ENCODE measurements around the gene LHX6.

DNA sequence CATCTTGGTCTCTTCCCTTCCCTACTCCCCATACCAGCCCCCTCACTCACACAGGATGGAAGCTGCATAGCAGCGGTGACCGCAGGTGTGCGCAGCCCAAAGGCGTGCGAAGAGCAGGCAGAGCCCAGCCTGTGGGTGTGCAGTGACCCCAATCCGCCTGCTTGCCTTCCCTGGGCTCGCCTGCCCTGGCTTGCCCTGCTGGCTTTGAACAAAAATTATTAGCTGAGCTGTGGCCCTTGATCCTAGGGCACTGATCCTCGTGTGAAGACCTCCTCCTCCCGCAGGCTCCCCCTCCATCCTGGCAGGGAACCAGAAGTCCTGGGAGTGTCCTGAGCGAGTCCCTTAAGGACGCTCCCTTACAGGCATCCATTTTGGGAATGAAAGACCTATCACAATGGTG lies 37.2 kb downstream of the LHX6 start:
- TF ChIP-seq POLR2A (IDR thresholded peaks at IDR 0.05) (no peak), EP300 (IDR thresholded peaks at IDR 0.05) (no peak)
- TF ChIP-seq, protein P1, sequence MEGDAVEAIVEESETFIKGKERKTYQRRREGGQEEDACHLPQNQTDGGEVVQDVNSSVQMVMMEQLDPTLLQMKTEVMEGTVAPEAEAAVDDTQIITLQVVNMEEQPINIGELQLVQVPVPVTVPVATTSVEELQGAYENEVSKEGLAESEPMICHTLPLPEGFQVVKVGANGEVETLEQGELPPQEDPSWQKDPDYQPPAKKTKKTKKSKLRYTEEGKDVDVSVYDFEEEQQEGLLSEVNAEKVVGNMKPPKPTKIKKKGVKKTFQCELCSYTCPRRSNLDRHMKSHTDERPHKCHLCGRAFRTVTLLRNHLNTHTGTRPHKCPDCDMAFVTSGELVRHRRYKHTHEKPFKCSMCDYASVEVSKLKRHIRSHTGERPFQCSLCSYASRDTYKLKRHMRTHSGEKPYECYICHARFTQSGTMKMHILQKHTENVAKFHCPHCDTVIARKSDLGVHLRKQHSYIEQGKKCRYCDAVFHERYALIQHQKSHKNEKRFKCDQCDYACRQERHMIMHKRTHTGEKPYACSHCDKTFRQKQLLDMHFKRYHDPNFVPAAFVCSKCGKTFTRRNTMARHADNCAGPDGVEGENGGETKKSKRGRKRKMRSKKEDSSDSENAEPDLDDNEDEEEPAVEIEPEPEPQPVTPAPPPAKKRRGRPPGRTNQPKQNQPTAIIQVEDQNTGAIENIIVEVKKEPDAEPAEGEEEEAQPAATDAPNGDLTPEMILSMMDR (IDR thresholded peaks at IDR 0.05), result no peak

All from tibial nerve (tissue), 4 donors.